NCI-H1694 treated with DMSO at 0.1 percent for 48 hours (cell line): ENCODE measurements around the gene FKBP8.
"Not testable (repeated sequence)": the region's sequence is repeated elsewhere in the genome, so short reads cannot be mapped to it uniquely, and the experiment has no call there.

Source experiments
- DNase-seq: peaks from one replicate; lab custom pipeline; 2025; lab: John Stamatoyannopoulos, UW

Gene FKBP8

GRCh38 chr19:18542941-18543813, at the start of gene FKBP8:
FKBP8 (minus strand) TSS chr19:18543573; CDS start chr19:18541970, 1,603 bp downstream.
- peak; percentile 78 for DNase-seq

GRCh38 chr19:18592732-18593131, 49.4 kb upstream of the FKBP8 start:
- not testable (repeated sequence) for DNase-seq

- DNase-seq: peak; percentile 28
These were observed 48.5 kb upstream of the FKBP8 start for GRCh38 chr19:18591735-18592385.

- peak; percentile 99 for DNase-seq
These were observed 47.2 kb upstream of the FKBP8 start for GRCh38 chr19:18590273-18591272.

- peak; percentile 93 for DNase-seq
These were observed 46.3 kb upstream of the FKBP8 start for GRCh38 chr19:18589380-18590272.

GRCh38 chr19:18588611-18589379, 45.4 kb upstream of the FKBP8 start, which contains the start of gene REX1BD:
REX1BD (plus strand) TSS chr19:18588798; CDS start chr19:18588802, 4 bp downstream.
- peak; percentile 78 for DNase-seq

- no peak for DNase-seq
These were observed 44.7 kb upstream of the FKBP8 start for GRCh38 chr19:18587962-18588610.

- no peak for DNase-seq
These were observed 44.2 kb upstream of the FKBP8 start for GRCh38 chr19:18587561-18587960.

- no peak for DNase-seq
These were observed 42.9 kb upstream of the FKBP8 start for GRCh38 chr19:18586306-18586705.

- no peak for DNase-seq
These were observed 36.9 kb upstream of the FKBP8 start for GRCh38 chr19:18580311-18580710.

GRCh38 chr19:18577365-18577914, 34.1 kb upstream of the FKBP8 start:
- no peak for DNase-seq

GRCh38 chr19:18576383-18576782, 33.0 kb upstream of the FKBP8 start:
- no peak for DNase-seq

- no peak for DNase-seq
These were observed 31.4 kb upstream of the FKBP8 start for GRCh38 chr19:18574691-18575291.

GRCh38 chr19:18571564-18572344, 28.4 kb upstream of the FKBP8 start, which contains the start of gene UBA52:
UBA52 (plus strand) TSS chr19:18571857; CDS start chr19:18573301, 1,444 bp downstream.
- peak; percentile 96 for DNase-seq

- DNase-seq: no peak
These were observed 25.0 kb upstream of the FKBP8 start for GRCh38 chr19:18568367-18568766.

GRCh38 chr19:18566953-18567352, 23.6 kb upstream of the FKBP8 start:
- no peak for DNase-seq

GRCh38 chr19:18562086-18562485, 18.7 kb upstream of the FKBP8 start:
- DNase-seq: no peak

- no peak for DNase-seq
These were observed 16.3 kb upstream of the FKBP8 start for GRCh38 chr19:18559685-18560084.
